ENCODE results near the gene CD200.

- TF ChIP-seq CBX3 (IDR thresholded peaks at IDR 0.05; ENCODE audit: borderline replicate concordance in 1 of 2, low read length in 2 of 2), result no peak
- TF ChIP-seq GTF2E2 (tag; IDR thresholded peaks at IDR 0.05), result no peak
These were observed 40.5 kb downstream of the CD200 start for GRCh38 chr3:112373476-112373875.

Measured in K562 (cell line).